Head of caudate nucleus (tissue), 42 donors: ENCODE results near the gene FBN2.
"Not testable (repeated sequence)": the region's sequence is repeated elsewhere in the genome, so short reads cannot be mapped to it uniquely, and the experiment has no call there.

Source experiments
- DNase-seq, 42 donors: peaks; one replicate each; pipeline versions ENCODE4 v3.0.0 to v3.0.0-alpha.2; 2020 to 2021; ENCODE audit warnings: mixed read lengths in 7 of 42
- intact Hi-C: fragments of 100-400 bp; cut with DNase I; formaldehyde crosslinking; loops from one replicate; pipeline ENCODE4 v1.15.0; 2022

Gene FBN2

GRCh38 chr5:128341056-128341455, 197.0 kb downstream of the FBN2 start:
- no peak for DNase-seq
- intact Hi-C loops, result no loop called here

DNA sequence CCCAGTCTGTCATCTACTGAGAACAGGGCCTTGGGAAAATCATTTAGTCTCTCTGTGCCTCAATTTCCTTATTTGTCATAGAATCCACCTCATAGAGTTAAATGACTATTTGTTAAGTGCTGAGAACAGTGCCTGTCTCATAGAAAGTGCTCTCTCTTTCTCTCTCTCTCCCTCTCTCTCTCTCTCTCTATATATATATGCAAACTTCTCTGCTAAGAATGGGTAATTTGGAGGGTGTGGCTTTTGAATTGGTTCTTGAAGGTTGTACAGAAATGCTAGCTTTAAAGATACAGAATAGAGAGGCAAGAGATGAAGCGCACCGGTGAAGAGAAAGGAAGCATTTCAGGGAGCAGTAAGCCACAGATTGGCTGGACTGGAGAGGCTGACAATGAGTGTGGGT, 197.4 kb downstream of the FBN2 start:
- intact Hi-C loops, result no loop called here

GRCh38 chr5:128339585-128339984, 198.5 kb downstream of the FBN2 start:
- no peak for DNase-seq
- intact Hi-C loops, result no loop called here

More for the DNA sequence above, 197.4 kb downstream of the FBN2 start:
- no peak for DNase-seq

- no peak for DNase-seq
Measured at GRCh38 chr5:128338649-128339048, 199.4 kb downstream of the FBN2 start.

DNA sequence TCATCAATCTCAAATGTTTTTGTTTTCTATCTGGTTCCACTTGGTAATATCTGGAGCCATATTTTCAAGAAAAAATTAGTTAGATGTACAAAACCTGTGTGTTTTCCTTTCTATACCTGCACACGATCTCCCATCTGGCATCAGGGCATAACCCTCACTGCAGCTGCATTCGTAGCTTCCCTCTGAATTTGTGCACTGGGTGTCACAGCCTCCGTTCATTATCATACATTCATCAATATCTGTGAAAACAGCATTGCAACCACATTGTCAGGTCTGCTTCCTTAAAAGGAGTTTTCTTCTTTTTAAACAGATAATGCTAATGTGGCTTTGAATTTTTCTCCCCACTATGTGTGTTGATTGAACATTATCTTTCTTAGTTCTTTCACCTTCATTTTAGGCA, 202.7 kb downstream of the FBN2 start:
- intact Hi-C loops, result no loop called here
- DNase-seq, result no peak

More at GRCh38 chr5:128338649-128339048, 199.4 kb downstream of the FBN2 start:
- intact Hi-C loops, result no loop called here

- intact Hi-C loops, result no loop called here
- no peak for DNase-seq
Measured at GRCh38 chr5:128334010-128334716, 203.9 kb downstream of the FBN2 start.

DNA sequence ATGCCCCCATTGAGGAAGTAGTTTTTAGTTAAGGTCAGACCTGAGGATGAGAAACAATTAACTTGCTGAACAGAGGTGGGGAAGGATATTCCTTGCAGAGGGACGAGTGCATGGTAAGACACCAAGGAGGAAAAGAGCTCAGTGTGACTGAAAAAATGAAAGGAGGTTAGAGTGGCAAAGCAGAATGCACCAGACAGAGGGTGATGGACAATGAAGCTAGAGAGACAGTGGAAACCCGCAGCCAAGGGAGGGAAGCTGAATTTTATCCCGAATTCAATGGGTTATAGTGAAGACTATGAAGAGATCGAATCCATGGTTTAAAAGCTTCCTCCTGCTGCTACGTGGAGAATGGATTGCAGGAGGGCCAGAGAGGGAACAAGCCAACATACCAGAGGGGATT, 206.8 kb downstream of the FBN2 start:
- intact Hi-C loops, result no loop called here
- no peak for DNase-seq

GRCh38 chr5:128329386-128329939, 208.6 kb downstream of the FBN2 start:
- no peak for DNase-seq
- intact Hi-C loops, result no loop called here

DNA sequence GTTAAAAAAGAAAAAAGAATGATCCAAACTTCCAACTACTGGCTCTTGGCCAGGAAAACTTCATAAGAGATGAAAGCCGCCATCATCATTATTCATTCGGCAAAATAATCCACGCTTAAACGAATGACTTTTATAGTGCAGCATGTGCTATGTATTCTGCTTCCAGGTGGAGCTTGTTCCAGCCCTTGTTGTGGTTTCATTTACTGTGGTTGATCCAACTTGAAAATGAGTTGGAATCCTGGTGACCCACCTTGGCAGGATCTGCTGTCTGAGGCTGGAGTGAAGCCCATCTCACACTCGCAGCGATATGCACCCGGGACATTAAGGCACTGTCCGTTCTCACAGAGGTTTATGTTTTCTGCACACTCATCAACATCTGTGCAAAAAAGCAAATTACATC, 209.6 kb downstream of the FBN2 start:
- DNase-seq, result no peak
- intact Hi-C loops, result no loop called here

- DNase-seq, result no peak
- intact Hi-C loops, result no loop called here
Measured at GRCh38 chr5:128328007-128328406, 210.0 kb downstream of the FBN2 start.

DNA sequence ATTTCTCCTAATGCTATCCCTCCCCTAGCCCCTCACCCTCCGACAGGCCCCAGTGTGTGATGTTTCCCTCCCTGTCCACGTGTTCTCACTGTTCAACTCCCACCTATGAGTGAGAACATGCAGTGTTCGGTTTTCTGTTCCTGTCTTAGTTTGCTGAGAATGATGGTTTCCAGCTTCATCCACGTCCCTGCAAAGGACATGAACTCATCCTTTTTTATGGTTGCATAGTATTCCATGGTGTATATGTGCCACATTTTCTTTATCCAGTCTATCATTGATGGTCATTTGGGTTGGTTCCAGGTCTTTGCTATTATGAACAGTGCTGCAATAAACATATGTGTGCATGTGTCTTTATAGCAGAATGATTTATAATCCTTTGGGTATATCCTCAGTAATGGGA, 216.6 kb downstream of the FBN2 start:
- DNase-seq, intact Hi-C loops: not testable (repeated sequence)

- DNase-seq, result no peak
- intact Hi-C loops, result no loop called here
Measured at GRCh38 chr5:128318691-128319090, 219.4 kb downstream of the FBN2 start.

DNA sequence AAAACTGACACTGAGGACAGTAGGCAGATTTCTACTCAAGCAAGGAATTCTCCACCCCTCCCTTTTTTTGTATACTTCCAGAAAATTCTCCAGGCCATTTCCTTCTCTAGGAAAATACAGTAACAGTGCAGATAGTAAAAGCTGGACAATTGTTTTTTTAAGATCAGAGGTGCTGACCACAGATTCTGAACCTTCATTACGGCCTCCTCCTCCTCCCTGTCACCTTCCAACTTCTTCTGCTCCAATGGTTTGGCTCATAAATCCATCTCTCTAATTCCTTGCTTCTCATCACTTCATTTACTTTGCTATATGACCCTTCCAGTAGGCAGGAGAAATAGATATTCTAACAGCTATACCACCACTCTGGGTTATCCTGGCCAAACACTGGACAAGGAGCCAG, 220.6 kb downstream of the FBN2 start:
- intact Hi-C loops, result no loop called here
- DNase-seq, result no peak

GRCh38 chr5:128315671-128316070, 222.4 kb downstream of the FBN2 start:
- intact Hi-C loops, result no loop called here
- DNase-seq, result no peak

- intact Hi-C loops, result no loop called here
- no peak for DNase-seq
Measured at GRCh38 chr5:128305341-128305740, 232.7 kb downstream of the FBN2 start.

- DNase-seq, result no peak
- intact Hi-C loops, result no loop called here
Measured at GRCh38 chr5:128304791-128305190, 233.3 kb downstream of the FBN2 start.

- intact Hi-C loops, result no loop called here
- DNase-seq, result peak in 3 of 42 donors; percentile 2 to 12 (median 4)
Measured at GRCh38 chr5:128304088-128304487, 234.0 kb downstream of the FBN2 start.

DNA sequence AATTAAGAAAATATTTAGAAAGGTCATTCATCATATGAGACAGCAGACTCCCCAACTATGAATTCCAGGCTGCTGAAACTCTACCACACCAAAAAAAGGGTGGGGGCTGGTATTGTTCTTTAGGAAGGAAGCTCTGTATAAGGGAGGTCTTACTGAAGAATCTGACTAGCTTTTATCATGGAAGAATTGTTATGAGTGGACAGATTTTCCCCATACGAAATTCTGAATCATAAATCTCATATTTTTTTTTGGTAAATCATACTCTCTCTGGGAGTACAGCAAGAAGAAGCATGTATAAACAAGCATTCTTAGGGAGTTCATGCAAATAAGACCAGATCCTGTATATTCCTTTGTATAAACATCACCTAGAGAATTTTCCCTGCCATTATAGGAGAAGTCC, 234.5 kb downstream of the FBN2 start:
- intact Hi-C loops, result no loop called here

GRCh38 chr5:128300181-128300580, 237.9 kb downstream of the FBN2 start:
- no peak for DNase-seq
- intact Hi-C loops, result no loop called here

More for the DNA sequence above, 234.5 kb downstream of the FBN2 start:
- no peak for DNase-seq

DNA sequence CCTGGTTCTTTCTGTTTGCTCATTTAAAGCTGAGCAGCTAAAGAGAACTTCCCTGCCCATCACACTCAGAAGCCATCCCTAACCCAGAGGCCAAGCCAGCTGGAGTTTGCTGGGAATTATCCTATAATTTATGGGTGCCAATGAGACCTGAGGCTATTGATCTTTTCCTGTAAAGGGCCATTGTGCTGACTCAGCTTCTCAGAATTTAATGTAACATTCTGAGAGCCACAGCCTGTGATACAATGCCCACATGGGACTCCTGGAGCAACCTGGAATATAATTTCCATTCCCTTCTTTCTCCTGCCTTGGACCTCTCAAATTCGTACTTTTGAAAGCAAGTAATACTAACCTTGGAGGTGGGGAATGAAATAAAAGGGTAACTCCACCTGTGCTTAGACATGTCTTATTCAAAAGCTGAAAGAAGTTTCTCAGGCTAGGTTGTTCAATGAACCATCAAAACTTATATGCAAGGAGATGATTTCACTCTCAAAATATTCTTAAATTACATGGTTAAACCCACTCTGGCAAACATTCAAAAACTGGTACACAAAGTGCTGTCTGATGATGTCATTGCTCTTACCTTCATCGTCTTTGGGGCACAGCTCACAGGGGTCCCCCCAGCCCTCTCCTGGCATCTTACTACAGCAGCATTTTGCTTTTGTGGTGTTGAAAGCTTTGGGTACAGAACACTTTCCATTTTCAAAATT, 247.7 kb downstream of the FBN2 start:
- intact Hi-C loops, result no loop called here
- no peak for DNase-seq

DNA sequence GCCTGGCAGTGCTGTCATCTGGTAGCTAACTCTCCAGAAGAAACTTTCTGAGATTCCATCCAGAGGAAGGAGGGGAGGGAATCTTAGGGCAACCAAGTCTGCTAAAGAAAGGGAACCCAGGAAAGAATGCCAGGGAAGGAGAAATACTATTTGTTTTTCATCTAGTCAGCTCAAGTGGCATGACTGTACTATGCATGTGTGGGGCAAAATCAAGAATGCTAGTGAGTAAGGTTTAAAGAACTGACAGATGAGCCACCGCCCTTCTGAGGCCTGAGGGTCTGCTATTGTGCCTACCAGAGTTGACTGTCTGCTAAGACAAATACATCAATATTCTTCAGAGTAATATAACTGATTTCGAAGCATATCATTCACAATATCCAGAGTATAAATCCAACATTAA, 250.3 kb downstream of the FBN2 start:
- no peak for DNase-seq
- intact Hi-C loops, result no loop called here
